Endodermal cell (in vitro differentiated cells): ENCODE data around the gene SLC12A8. TPM values are rescaled to one million over a fixed set of nuclear protein-coding genes. Genes with fewer than 3 reads are reported as not detected.
A peak's percentile ranks its signal among the peaks of the same experiment; 100 is the strongest.

ENCODE experiments used
- DNase-seq: peaks from one replicate; pipeline ENCODE4 v3.0.0-alpha.2; 2017
- H3K27ac ChIP-seq: 2 replicates; pipeline ENCODE4 v1.5.1; 2013; ENCODE audit warnings: mild to moderate bottlenecking, low read depth, low read length, moderate library complexity
- H3K27me3 ChIP-seq: 2 replicates; pipeline ENCODE4 v1.6.1; 2013; ENCODE audit warnings: mild to moderate bottlenecking, low read length, moderate library complexity; ENCODE audit not compliant: insufficient read depth, control insufficient read depth, poor library complexity, severe bottlenecking
- H3K36me3 ChIP-seq: 2 replicates; pipeline ENCODE4 v1.7.0; 2013; ENCODE audit warnings: mild to moderate bottlenecking, low read length, moderate library complexity; ENCODE audit not compliant: control insufficient read depth, insufficient read depth
- H3K4me1 ChIP-seq: one replicate; pipeline ENCODE4 v1.7.0; 2013; ENCODE audit warnings: low read length; ENCODE audit not compliant: control insufficient read depth, insufficient read depth
- H3K4me3 ChIP-seq: 2 replicates; pipeline ENCODE4 v1.5.1; 2013; ENCODE audit warnings: mild to moderate bottlenecking, low read length, moderate library complexity
- H3K9ac ChIP-seq: 2 replicates; pipeline ENCODE4 v1.6.1; 2013; ENCODE audit warnings: mild to moderate bottlenecking, low read length, moderate library complexity; ENCODE audit not compliant: poor library complexity, severe bottlenecking; ENCODE audit errors: extremely low read depth
- H3K9me3 ChIP-seq: 2 replicates; pipeline ENCODE4 v1.6.1; 2013; ENCODE audit warnings: mild to moderate bottlenecking, low read length, moderate library complexity; ENCODE audit not compliant: control insufficient read depth
- H3K27ac Mint-ChIP-seq: 2 replicates; pipeline ENCODE4 v1.8.0; 2020; ENCODE audit warnings: mixed read lengths
- H3K27me3 Mint-ChIP-seq: 2 replicates; pipeline ENCODE4 v1.8.0; 2021; ENCODE audit warnings: mild to moderate bottlenecking, mixed read lengths; ENCODE audit not compliant: insufficient read depth
- H3K36me3 Mint-ChIP-seq: 2 replicates; pipeline ENCODE4 v1.8.0; 2020; ENCODE audit warnings: low read depth, mixed read lengths
- H3K4me1 Mint-ChIP-seq: 2 replicates; pipeline ENCODE4 v1.8.0; 2020; ENCODE audit warnings: mixed read lengths
- H3K4me3 Mint-ChIP-seq: 2 replicates; pipeline ENCODE4 v1.8.0; 2020; ENCODE audit warnings: mild to moderate bottlenecking, moderate library complexity, mixed read lengths
- H3K9me3 Mint-ChIP-seq: 2 replicates; pipeline ENCODE4 v1.8.0; 2020; ENCODE audit warnings: mild to moderate bottlenecking, mixed read lengths
- WGBS, 2 experiments: methylation state at CpG; one replicate each; pipeline versions ENCODE4 v1.1.5 to v1.1.7; 2013; ENCODE audit warnings: missing lambda C conversion rate in 2 of 2, mixed read lengths in 1 of 2; ENCODE audit not compliant: insufficient coverage in 1 of 2, insufficient read length in 1 of 2; 5-methylcytosine and 5-hydroxymethylcytosine counted together
- total RNA-seq, 2 donors: library from RNA; stranded (reverse); fragmentation: NEBNext Ultra II Directional in 1 of 2; extraction: Animal tissue kit (Norgen Biotek cat#: 25700) in 1 of 2; gene quantifications; 2 replicates in 1 of 2; 3 replicates in 1 of 2; pipeline ENCODE4 v1.2.1, GENCODE V29; 2021
- TF ChIP-seq, protein P1 (sequence below): fragments of 200-600 bp; sonication (generic); conservative IDR thresholded peaks from 2 replicates; pipeline ENCODE4 v1.5.0; 2021; ENCODE audit warnings: antibody characterized with exemption, mild to moderate bottlenecking

Gene SLC12A8
- total RNA-seq, 2 donors from 2014 or later = 17.3 to 18.6 TPM

DNA sequence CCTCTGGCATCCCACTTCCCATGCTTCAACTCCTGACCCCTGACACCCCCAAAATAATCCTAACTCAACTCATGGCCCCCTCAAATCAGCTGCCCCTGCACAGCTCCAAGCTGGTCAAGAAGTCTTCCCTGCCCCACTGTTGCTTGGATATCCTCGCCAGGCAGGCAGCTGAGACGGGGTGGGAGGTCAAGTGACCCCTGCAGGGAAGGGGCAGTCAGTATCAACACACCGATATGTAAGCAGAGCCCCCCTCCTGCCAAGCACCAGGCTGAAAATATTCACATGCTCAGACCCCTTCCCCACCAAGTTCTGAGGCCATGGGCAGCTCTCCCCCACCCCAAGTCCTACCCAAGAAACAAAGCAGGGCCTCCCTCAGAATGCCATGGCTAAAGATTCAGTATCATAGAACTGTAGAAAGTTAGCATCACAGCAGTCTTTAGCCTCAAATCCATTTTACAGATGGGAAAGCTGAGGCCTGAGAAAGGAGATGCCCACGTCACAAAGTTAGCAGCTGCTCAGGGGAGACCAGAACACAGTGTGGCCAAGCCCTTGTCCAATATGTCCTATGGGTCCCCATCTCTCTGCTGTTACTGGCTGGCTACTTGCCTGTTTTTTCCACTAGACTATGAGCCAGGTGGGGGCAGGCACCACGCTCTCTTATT is 67.8 kb downstream of the SLC12A8 start:
- Histone ChIP-seq H3K27ac (no peak overlapping the region), H3K4me3 (no peak overlapping the region), H3K9ac (no peak overlapping the region), H3K9me3 (no peaks in the 10 kb centered on the region), H3K27me3 (peaks cover 17% of the 10 kb centered on the region), H3K36me3 (no peaks in the 10 kb centered on the region), H3K4me1 (peaks cover 9% of the 10 kb centered on the region)
- no peaks in the 10 kb centered on the region for H3K9me3 Mint-ChIP-seq
- no peak overlapping the region for H3K4me3 Mint-ChIP-seq
- DNase-seq = peak; percentile 77
- TF ChIP-seq, protein P1, sequence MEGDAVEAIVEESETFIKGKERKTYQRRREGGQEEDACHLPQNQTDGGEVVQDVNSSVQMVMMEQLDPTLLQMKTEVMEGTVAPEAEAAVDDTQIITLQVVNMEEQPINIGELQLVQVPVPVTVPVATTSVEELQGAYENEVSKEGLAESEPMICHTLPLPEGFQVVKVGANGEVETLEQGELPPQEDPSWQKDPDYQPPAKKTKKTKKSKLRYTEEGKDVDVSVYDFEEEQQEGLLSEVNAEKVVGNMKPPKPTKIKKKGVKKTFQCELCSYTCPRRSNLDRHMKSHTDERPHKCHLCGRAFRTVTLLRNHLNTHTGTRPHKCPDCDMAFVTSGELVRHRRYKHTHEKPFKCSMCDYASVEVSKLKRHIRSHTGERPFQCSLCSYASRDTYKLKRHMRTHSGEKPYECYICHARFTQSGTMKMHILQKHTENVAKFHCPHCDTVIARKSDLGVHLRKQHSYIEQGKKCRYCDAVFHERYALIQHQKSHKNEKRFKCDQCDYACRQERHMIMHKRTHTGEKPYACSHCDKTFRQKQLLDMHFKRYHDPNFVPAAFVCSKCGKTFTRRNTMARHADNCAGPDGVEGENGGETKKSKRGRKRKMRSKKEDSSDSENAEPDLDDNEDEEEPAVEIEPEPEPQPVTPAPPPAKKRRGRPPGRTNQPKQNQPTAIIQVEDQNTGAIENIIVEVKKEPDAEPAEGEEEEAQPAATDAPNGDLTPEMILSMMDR = no peak
- H3K36me3 Mint-ChIP-seq = no peaks in the 10 kb centered on the region
- peaks cover 27% of the 10 kb centered on the region for H3K4me1 Mint-ChIP-seq
- 58 to 63% methylated on average over 2 to 5 of the region's 5 CpGs for WGBS, 2 experiments
- peaks cover 17% of the 10 kb centered on the region for H3K27me3 Mint-ChIP-seq
- H3K27ac Mint-ChIP-seq = peak overlapping the region; percentile 80

DNA sequence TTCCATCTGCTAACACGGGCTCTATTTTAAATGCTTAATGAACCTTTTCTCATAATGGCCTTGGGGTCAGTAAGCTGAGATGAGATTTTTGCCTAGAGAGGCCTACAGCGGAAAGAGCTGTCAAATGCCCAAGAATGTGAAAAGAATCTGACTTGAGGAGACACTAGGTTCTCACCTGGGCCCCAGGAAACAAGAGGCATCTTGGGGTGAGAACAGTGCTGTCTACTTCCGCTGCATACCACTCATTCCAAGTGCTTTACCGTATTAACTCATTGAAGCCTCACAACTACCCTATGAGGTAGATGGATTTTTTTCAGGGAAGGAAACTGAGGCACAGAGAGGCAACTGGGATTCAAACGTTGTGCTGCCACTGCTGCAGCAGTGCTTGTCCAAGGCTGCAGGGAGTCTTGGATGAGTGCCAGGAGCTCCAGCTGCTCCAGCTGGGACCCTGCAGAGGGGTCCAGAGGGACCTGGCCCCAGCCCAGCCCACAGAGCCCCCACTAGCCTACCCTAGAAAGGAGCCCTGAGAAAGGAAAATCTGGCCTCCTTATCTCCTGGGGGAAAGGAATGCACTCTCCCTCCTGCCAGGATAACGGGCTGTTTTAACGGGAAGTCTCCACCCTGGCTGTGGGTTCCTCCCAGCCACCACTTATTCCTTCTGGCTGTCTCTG is 68.4 kb downstream of the SLC12A8 start:
- Histone ChIP-seq H3K9ac (no peak overlapping the region), H3K4me3 (no peak overlapping the region), H3K27me3 (peaks cover 17% of the 10 kb centered on the region), H3K4me1 (peaks cover 9% of the 10 kb centered on the region), H3K9me3 (no peaks in the 10 kb centered on the region), H3K36me3 (no peaks in the 10 kb centered on the region), H3K27ac (no peak overlapping the region)
- peaks cover 17% of the 10 kb centered on the region for H3K27me3 Mint-ChIP-seq
- H3K27ac Mint-ChIP-seq = peak overlapping the region; percentile 80
- H3K4me3 Mint-ChIP-seq = no peak overlapping the region
- no peaks in the 10 kb centered on the region for H3K36me3 Mint-ChIP-seq
- H3K9me3 Mint-ChIP-seq = no peaks in the 10 kb centered on the region
- TF ChIP-seq, protein P1 = no peak
- 45 to 50% methylated on average over 3 to 7 of the region's 7 CpGs for WGBS, 2 experiments
- peaks cover 27% of the 10 kb centered on the region for H3K4me1 Mint-ChIP-seq
- peak; percentile 81 for DNase-seq

DNA sequence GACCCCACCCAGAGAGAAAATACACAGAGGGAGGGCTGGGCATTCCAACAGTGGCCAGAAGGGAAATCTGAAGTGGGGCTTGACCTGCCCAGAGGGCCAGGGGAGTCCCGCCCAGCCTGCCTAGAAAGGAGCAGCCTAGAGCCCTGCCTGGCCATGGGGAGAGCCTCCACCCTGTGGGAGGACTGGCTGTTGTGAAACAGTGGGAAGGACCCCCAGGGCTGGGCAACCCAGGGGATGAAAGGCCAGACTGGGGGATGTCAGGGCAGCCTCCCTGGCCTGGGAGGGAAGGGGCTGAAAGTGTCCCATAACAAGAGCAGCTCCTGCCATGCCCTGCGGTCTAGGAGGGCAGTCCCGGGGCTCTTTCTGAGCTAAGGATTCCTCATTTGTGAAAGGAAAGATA is 69.0 kb downstream of the SLC12A8 start:
- Histone ChIP-seq H3K4me1 (peaks cover 9% of the 10 kb centered on the region), H3K36me3 (no peaks in the 10 kb centered on the region), H3K27ac (no peak overlapping the region), H3K9ac (no peak overlapping the region), H3K9me3 (no peaks in the 10 kb centered on the region), H3K27me3 (peaks cover 17% of the 10 kb centered on the region), H3K4me3 (no peak overlapping the region)
- no peak overlapping the region for H3K4me3 Mint-ChIP-seq
- H3K9me3 Mint-ChIP-seq = no peaks in the 10 kb centered on the region
- no peaks in the 10 kb centered on the region for H3K36me3 Mint-ChIP-seq
- DNase-seq = peak; percentile 69
- H3K4me1 Mint-ChIP-seq = peaks cover 27% of the 10 kb centered on the region
- WGBS, 2 experiments = 69 to 80% methylated on average over 3 of the region's 3 CpGs
- TF ChIP-seq, protein P1 = no peak
- H3K27me3 Mint-ChIP-seq = peaks cover 17% of the 10 kb centered on the region
- H3K27ac Mint-ChIP-seq = no peak overlapping the region
